Ishikawa (cell line): ENCODE results near the gene LDLRAD2.

ENCODE experiments used
- CEBPB ChIP-seq: IDR thresholded peaks from 2 replicates; pipeline ENCODE4 v1.6.1; 2012
- CREB1 ChIP-seq: IDR thresholded peaks from 2 replicates; pipeline ENCODE4 v1.6.1; 2012; ENCODE audit warnings: low read depth
- EGR1 ChIP-seq: IDR thresholded peaks from 2 replicates; pipeline ENCODE4 v1.6.1; 2012
- EP300 ChIP-seq: IDR thresholded peaks from 2 replicates; pipeline ENCODE4 v1.6.1; 2012; ENCODE audit warnings: borderline replicate concordance
- FOXM1 ChIP-seq: IDR thresholded peaks from 2 replicates; pipeline ENCODE4 v1.6.1; 2012; ENCODE audit warnings: low read depth, borderline replicate concordance
- MAX ChIP-seq: IDR thresholded peaks from 2 replicates; pipeline ENCODE4 v1.6.1; 2012
- NFIC ChIP-seq: IDR thresholded peaks from 2 replicates; pipeline ENCODE4 v1.6.1; 2012
- RAD21 ChIP-seq: IDR thresholded peaks from 2 replicates; pipeline ENCODE4 v1.6.1; 2012; ENCODE audit warnings: low read depth
- REST ChIP-seq: IDR thresholded peaks from 2 replicates; pipeline ENCODE4 v1.6.1; 2012; ENCODE audit warnings: low read depth, mild to moderate bottlenecking
- TAF1 ChIP-seq: IDR thresholded peaks from 2 replicates; pipeline ENCODE4 v1.6.1; 2012; ENCODE audit warnings: low read depth, mild to moderate bottlenecking
- TCF12 ChIP-seq: IDR thresholded peaks from 2 replicates; pipeline ENCODE4 v1.6.1; 2012; ENCODE audit warnings: low read depth
- TEAD4 ChIP-seq: IDR thresholded peaks from 2 replicates; pipeline ENCODE4 v1.6.1; 2012
- USF1 ChIP-seq: IDR thresholded peaks from 2 replicates; pipeline ENCODE4 v1.6.1; 2012
- YY1 ChIP-seq: IDR thresholded peaks from 2 replicates; pipeline ENCODE4 v1.6.1; 2012; ENCODE audit warnings: low read depth
- ZBTB7A ChIP-seq: IDR thresholded peaks from 2 replicates; pipeline ENCODE4 v1.6.1; 2012; ENCODE audit warnings: low read depth

LDLRAD2 gene

GRCh38 chr1:21872445-21873079, 60.5 kb downstream of the LDLRAD2 start:
- TF ChIP-seq CREB1 = no peak
- TF ChIP-seq TCF12 = no peak
- TF ChIP-seq RAD21 = no peak
- TF ChIP-seq CEBPB = no peak
- no peak for TF ChIP-seq FOXM1
- TF ChIP-seq NFIC = no peak
- TF ChIP-seq EP300 = no peak

- no peak for TF ChIP-seq USF1
- TF ChIP-seq ZBTB7A = no peak
- no peak for TF ChIP-seq TCF12
- no peak for TF ChIP-seq CEBPB
- no peak for TF ChIP-seq NFIC
- TF ChIP-seq YY1 = no peak
- no peak for TF ChIP-seq EP300
- no peak for TF ChIP-seq RAD21
- no peak for TF ChIP-seq TEAD4
- no peak for TF ChIP-seq CREB1
- no peak for TF ChIP-seq EGR1
- no peak for TF ChIP-seq FOXM1
- no peak for TF ChIP-seq REST
- TF ChIP-seq TAF1 = no peak
- TF ChIP-seq MAX = no peak
These were observed 61.1 kb downstream of the LDLRAD2 start for GRCh38 chr1:21873174-21873573.

- TF ChIP-seq CREB1 (no peak), CEBPB (no peak), TAF1 (no peak), RAD21 (no peak), EP300 (no peak), USF1 (no peak), REST (no peak), TCF12 (no peak), EGR1 (no peak), FOXM1 (no peak), TEAD4 (no peak), MAX (no peak), ZBTB7A (no peak), YY1 (no peak), NFIC (no peak)
These were observed 61.7 kb downstream of the LDLRAD2 start for GRCh38 chr1:21873761-21874160.

- TF ChIP-seq TAF1 = no peak
These were observed 62.3 kb downstream of the LDLRAD2 start for GRCh38 chr1:21874328-21874727.
